GM19025 (cell line): ENCODE data around the gene ZNF143.
"Not testable (repeated sequence)": the region's sequence is repeated elsewhere in the genome, so short reads cannot be mapped to it uniquely, and the experiment has no call there.

ENCODE experiments used
- ATAC-seq: cut with Tn5 transposase; IDR thresholded peaks from one replicate; pipeline ENCODE4 v1.9.1; 2021; ENCODE audit warnings: mild to moderate bottlenecking, low read depth, moderate library complexity; ENCODE audit not compliant: unreplicated experiment

Gene ZNF143

DNA sequence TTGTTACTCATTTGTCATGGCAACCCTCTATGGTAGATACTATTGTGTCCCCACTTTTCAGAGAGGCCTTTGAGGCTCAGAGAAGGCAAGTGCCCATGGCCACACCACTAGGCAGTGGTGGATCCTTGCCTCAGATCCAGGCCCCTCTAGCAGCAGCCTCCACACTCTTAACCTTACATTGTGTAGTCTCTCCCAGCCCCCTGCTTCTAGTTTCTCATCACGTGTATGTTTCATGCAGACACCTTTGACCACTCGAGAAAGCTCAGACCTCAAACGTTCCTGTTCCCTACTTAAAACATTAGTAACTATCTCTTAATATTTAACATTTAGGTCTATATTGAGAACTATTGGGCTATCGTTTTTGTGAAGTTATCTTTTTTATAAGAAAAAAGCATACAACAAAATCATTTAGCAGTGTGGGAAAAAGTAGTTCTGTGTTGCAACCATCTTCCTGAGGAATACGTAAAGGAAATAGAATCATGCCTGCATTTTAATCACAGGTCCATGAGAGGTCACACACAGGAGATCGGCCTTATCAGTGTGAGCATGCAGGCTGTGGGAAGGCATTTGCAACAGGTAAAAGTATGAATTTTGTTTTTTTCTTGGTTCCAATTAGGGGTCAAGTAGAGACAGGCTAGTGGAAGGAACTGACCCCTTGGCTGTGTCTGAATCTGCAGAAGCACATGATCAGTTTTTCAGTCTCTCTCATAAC is 35.1 kb downstream of the ZNF143 start:
- no peak for ATAC-seq

DNA sequence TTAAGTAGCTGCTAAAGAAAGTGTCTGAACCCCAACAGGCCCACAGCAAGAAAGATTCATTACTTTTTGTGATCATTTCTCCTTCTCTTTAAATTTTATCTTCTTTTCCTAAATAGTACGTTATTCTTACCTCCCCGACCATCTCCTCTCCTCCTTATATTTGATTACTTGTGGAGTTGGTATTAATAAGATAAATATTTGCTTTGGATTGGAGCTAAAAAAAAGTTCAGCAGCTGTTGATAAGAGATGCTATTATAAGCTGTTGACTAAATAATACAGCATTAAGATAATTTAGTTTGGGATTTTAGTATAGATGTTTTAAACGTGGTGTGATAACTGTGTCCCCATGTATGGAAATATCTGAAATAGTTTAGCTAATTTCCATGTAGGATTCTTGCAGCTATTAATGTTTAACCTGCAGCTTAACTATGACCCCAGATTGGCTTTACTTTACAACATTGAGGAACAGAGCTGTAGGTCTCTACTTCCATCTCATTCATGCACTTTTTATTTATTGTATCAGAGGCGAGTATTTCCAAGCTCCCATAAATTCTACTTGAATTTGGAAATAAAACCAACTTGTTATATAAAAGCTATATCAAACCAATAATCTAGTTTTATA is 37.8 kb downstream of the ZNF143 start:
- ATAC-seq: no peak

DNA sequence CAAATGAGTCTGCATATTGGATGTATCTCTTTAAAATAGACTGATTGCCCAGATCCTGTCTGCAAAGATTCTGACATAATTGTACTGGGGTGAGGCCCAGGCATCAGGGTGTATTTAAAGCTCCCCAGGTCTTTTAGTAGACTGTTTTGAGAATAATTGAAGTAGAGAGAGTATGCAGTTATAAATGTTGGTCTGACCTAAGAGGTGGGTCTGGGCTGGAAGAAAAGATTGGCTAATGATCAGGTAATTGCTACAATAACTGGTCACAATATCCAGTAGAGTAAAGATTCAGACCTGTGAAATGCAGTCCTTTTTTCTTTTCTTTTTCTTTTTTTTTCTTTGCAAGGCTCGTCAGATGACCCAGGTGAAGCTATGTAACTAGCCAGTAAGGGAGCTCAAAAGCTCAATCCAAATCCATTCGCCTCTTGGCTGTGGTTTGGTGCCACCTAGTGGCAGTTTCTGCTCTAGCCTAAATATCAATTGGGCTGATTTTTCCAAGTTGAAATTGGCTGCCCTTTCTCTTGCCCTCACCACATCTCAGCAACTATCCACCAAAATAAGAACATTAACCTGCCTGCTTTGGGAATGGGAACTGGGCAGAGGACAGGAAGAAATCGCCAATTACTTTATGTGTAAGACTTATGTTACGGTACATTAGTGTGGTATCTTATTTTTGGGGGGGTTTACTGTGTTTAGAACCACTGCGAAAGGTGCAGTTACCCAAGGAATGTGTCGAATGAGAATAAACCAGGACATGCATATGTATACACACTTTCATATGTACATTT is 45.9 kb downstream of the ZNF143 start:
- no peak for ATAC-seq

DNA sequence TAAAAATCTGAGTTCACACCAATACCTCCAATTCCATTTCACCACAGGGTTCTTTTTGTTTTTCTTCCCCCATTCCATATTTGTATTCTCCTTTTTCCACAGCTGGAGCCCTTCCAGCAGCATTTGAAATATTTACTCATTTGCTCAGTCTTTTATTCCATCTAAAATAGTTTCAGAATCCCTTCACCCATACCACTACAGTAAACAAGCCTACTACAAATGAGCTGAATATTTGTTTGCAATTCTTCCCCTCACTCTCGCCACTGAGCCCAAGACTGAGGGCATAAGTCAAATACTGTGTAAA is 46.4 kb downstream of the ZNF143 start:
- no peak for ATAC-seq

DNA sequence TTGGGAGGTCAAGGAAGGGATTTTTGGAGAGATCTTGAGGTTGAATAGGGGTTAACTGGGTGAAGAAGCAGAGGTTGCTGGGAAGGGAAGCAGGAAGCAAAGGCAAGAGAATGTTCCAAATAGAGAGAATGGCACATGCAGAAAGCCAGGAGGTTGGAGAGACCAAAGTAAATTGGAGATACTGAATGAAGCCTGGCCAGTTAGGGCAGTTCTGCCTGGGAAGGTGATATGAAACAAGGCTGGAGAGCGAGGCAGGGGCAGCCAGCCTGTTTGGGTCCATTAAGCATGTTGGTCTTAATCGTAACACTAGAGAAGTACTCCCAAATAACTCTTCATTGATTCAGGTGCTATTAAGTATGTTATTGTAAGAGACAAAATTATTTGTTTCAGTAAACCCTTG is 48.2 kb downstream of the ZNF143 start:
- no peak for ATAC-seq

DNA sequence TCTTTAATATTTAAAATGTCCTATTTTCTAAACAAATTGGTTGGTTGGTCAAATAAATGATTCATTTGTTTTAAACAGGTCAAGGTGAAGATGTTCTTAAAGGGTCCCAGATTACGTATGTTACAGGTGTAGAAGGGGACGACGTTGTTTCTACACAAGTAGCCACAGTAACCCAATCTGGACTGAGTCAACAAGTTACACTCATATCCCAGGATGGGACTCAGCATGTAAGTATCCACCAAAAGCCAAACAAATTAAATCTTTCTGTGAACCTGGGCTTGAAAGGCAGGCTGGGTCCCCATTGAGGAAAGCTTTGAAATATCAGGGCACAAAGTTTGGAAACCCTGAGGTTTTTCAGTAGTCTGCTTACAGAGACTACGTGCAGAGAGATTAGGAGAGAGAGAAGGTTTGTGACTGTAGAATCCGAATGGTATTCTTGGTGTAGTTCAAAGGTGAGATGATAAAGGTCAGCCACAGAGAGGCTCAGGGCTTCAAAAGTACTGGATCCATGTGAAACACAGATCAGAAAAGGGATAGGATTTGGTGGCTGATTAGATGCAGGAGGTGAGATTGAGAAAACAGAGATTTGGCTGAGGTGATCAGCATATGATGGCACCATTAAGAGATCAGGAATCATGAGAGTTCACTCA is 51.7 kb downstream of the ZNF143 start:
- no peak for ATAC-seq

DNA sequence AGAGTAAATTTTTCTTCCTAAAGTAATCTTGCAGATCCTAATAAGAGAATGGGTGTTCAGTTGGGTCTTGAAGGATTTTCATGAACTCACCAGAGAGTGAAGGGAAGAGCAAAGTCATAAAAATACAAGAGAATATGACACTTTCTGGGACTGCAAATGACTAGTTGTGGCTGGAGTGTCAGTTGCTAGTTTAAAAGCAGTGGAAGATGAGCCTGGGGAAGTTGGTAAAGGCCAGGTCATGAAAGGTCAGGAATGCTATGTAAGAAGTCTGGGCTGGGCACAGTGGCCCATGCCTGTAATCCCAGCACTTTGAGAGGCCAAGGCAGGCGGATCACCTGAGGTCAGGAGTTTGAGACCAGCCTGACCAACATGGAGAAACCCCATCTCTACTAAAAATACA is 53.8 kb downstream of the ZNF143 start:
- not testable (repeated sequence) for ATAC-seq

DNA sequence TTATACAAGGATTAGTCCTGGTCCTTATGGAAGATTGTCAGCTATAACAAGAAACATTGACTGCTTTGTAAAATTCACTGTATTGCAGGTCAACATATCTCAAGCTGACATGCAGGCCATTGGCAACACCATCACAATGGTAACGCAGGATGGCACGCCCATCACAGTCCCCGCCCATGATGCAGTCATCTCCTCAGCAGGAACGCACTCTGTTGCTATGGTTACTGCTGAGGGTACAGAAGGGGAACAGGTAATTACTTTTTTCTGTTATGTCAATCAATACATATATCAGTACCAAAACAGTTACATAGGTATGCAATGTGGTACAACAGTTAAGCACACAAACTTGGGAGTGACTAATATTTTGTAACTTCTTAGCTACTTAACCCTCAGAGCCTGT is 55.3 kb downstream of the ZNF143 start:
- no peak for ATAC-seq

DNA sequence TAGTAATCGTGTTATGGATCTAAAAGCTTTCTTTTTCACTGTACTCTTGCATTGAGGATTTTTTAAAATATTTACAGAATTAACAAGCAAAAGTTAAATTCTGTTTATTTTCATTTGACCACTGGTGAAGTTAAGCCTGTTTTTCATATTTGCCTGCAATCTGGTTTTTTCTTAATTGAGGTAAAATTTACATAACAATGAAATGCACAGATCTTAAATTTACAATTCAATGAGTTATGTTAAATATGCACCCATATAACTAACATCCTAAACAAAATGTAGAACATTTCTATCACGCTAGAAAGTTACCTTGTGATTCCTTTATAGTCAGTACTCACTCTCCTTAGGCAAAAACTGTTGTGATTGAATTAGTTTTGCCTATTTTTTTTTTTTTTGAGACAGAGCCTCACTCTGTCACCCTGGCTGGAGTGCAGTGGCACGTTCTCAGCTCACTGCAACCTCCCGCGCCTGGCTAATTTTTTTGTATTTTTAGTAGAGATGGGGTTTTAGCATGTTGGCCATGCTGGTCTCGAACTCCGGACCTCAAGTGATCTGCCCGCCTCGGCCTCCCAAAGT is 58.1 kb downstream of the ZNF143 start:
- ATAC-seq: no peak

DNA sequence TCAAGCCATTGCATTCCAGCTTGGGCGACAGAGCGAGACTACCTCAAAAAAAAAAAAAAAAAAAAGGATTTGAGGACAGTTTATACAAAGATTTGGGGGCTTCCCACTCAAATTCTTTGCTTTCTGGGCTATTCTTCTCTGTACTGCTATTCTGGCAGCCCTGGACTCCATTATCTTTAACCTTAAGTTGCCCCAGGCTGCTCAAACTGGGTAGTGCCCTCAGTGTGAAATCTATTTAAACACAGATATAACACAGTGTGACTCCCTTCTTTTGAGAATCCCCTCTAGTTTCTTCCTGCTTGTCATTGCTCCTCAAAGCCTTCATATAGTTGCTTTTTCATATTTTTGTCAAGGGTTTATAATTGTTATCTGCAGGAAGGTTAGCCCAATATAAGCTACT is 63.2 kb downstream of the ZNF143 start:
- ATAC-seq: no peak

DNA sequence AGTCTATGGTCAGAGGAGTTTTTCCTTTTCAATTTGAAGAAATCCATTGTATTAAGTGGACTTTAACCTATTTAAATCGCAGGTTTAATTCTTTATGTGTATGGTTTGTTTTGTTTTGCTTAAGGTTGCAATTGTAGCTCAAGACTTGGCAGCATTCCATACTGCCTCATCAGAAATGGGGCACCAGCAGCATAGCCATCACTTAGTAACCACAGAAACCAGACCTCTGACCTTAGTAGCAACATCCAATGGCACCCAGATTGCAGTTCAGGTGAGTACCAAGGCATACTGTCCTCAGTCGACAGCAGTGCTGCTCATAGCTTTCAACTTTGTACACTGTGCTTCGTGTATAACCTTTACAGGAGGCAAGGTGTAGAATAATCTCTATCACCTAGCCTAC is 64.3 kb downstream of the ZNF143 start:
- no peak for ATAC-seq

DNA sequence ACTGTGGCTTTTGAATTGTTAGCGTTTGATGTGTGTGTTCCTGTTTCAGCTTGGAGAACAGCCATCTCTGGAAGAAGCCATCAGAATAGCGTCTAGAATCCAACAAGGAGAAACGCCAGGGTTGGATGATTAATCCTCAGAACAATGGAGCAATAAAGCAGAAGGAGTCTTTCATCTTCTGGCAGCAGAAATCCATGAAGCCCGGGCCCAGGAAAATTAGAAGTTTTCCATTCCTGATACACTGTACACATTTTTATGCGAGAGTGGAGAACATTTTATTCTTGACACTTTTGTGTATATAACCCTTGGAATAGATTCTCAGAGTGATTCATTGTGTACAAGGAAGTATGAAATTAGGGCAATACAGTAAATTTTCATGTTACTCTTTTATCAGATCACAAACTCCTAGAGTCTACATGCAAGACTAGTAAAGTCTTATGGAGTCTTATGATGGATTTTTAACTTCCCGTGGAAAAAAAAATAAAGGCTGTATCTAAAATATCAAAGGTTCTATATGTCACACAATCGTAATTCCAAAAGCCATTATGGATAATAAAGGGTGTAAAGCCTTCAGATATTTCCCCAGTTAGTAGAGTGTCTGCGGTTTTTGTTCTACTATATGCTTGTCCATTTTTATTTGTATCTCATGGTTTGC is 66.8 kb downstream of the ZNF143 start:
- ATAC-seq: no peak

DNA sequence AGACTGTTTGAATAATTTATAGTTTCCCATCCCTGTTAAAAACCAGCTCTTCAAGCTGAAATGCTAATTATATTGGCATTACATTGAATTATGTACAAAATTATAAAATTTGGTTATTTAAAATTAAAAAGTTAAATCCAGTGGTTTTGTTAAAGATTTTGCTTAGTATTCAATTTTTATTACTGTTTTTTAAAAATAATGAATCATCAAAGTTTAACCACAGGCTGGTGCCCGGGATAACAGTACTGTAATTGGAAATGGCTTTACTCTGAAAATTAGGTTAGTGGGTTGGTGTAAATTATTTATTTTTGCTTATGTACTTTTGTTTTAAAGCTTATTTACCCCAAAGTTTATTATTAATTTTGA is 67.3 kb downstream of the ZNF143 start:
- ATAC-seq: no peak

DNA sequence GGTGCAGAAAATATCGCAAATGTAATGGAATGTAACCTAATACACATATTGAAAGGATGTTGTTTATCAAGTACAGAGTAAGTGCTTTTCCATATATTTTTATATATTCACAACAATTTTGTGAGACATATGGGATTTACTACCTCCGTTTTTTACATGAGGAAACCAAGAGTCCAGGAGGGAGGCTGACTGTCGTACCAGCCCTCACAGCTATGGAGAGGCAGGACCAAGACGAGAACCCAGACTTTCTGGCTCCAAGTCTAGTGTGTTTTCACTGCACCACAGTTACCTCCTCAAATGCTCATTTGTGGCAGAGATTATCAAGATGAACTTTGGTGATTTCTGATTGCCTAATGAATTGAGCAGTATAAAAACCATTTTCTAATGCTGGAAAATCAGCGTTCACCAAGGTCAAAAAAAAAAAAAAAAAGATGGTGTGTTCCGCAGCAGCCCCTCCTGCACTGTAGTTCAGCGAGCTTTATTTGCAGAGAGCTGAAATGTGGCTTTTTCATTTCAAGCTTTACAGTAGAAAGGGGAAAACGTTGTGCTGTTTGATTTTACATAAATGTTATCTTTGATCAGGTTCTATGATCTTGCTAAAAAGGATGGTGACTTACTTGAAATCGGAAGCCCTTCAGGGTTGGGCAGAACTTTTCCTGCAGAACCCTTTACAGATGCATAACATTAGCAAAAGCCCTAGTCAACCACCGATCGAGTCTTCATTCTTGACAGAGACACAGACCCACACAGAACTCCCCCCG is 67.9 kb downstream of the ZNF143 start:
- no peak for ATAC-seq

DNA sequence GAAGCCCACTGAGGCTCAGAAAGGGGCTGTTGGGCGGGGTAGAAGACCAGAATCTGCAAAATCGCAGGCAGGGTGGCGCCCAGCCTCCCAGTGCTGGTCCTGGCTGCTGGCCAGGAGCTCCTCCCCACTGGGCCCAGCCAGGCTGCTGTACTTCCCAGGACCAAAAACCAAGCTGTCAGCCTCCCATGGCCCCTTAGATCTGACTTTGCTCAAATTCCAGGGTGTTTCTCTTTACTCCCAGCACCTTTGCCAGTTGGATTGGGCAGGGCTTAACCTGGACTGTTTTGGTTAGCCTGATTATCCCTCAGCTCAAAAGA is 68.5 kb downstream of the ZNF143 start:
- ATAC-seq: no peak

DNA sequence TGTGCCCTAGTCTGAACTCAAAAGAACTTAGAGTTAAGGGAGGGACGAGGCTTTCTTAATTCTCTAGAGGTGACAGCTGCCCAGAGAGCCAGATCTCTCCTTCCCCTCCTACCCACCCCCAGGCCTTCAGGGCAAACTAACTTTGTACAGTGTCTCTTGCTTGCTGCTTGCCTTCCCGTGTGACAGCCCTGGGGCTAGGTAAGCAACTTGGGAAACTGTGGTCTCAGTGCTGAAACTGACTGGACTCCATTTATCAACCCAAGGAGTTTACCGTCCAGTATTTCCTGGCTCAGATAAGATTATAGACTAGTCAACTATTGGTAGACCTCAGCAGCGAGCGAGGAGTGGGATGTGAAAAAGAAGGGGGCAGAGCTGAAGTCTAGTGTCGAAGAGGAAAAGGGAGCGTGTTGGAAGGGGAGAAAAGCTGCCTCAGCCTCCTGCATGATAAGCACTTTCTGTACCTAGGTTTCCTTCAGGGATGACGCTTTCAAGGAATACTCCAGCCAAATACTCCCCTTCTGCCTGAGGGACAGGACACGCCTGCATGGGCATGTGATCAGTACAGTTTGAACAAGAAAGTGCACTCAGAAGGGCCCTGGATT is 69.3 kb downstream of the ZNF143 start:
- ATAC-seq: no peak

DNA sequence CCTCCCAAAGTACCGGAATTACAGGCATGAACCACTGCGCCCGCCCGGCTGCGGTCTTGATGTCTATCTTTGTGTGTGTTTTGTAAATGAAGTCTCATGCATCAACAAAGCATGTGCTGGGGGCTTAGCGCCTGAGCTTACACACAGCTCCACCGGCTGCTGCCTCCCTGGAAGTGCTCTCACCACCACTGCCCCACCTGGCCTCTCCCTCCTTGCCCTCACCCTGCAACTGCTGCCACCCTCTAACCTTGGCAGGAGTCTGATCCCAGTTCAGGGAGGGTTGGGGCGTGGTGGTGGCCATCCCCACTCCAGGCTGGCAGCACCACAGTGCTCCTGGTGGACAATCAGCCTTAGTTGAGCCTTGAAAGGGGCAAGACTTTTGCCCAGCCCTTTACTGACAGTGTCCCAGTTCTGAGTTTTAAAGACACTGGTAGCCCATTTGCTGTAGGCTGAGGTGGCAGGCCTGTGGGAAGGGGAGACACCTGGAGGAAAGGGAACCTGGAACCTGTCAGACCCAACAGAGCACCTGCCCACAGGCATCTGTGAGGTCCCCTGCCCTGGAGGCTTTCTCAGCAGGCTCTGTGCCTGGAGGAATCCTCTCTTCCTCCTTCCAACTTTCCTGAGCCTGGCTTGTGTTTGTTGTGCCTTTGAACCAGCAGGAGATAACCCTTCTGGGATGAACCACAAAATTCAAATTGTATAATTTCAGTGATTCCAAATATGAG is 70.3 kb downstream of the ZNF143 start:
- no peak for ATAC-seq

DNA sequence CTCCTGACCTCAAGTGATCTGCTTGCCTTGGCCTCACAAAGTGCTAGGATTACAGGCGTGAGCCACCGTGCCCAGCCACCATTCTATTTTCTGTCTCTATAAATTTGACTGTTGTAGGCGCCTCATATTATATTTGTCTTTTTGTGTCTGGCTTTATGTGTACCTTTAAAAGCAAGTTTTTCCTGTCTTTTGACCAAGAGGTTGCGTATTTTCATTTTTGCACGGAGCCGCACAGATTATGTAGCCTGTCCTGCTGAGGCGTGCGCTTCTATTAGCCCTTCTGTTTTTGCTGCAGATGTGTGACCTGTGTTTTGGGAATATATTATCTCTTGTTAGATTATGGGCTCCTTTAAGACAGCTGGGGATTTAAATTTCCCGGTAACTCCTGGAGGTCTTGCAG is 72.2 kb downstream of the ZNF143 start:
- ATAC-seq: no peak
